Glutamatergic neuron (in vitro differentiated cells): ENCODE results near the gene EVC2. TPM values are rescaled to one million over a fixed set of nuclear protein-coding genes. Genes with fewer than 3 reads are reported as not detected.

Experiments used
- DNase-seq: peaks from one replicate; pipeline ENCODE4 v3.0.0; 2022
- H3K27ac Mint-ChIP-seq: one replicate; pipeline ENCODE4 v1.8.0; 2020; ENCODE audit warnings: mild to moderate bottlenecking, mixed read lengths, inconsistent platforms; ENCODE audit not compliant: unreplicated experiment
- H3K27me3 Mint-ChIP-seq: one replicate; pipeline ENCODE4 v1.8.0; 2020; ENCODE audit warnings: mild to moderate bottlenecking, moderate library complexity, mixed read lengths, inconsistent platforms; ENCODE audit not compliant: unreplicated experiment
- H3K36me3 Mint-ChIP-seq: one replicate; pipeline ENCODE4 v1.8.0; 2020; ENCODE audit warnings: mild to moderate bottlenecking, mixed read lengths, inconsistent platforms; ENCODE audit not compliant: unreplicated experiment
- H3K4me1 Mint-ChIP-seq: one replicate; pipeline ENCODE4 v1.8.0; 2020; ENCODE audit warnings: mild to moderate bottlenecking, low read depth, mixed read lengths, inconsistent platforms; ENCODE audit not compliant: unreplicated experiment
- H3K4me3 Mint-ChIP-seq: one replicate; pipeline ENCODE4 v1.8.0; 2020; ENCODE audit warnings: mild to moderate bottlenecking, mixed read lengths, inconsistent platforms; ENCODE audit not compliant: unreplicated experiment
- H3K9me3 Mint-ChIP-seq: one replicate; pipeline ENCODE4 v1.8.0; 2020; ENCODE audit warnings: mild to moderate bottlenecking, moderate library complexity, mixed read lengths, inconsistent platforms; ENCODE audit not compliant: unreplicated experiment
- CTCF ChIP-seq: fragments of 200-600 bp; sonication (generic); IDR thresholded peaks from one replicate; pipeline ENCODE4 v1.5.0; 2021; ENCODE audit not compliant: partially characterized antibody, unreplicated experiment
- total RNA-seq: library from RNA; stranded (reverse); fragmentation: NEBNext Ultra II Directional; extraction: Animal tissue kit (Norgen Biotek cat#: 25700); gene quantifications from one replicate; pipeline ENCODE4 v1.2.1, GENCODE V29; 2021; ENCODE audit not compliant: unreplicated experiment

The EVC2 gene
- total RNA-seq, 1 donor from 2014 or later: 2.3 TPM

GRCh38 chr4:5618051-5618960, 90.1 kb downstream of the EVC2 start:
- TF ChIP-seq CTCF: no peak
- H3K36me3 Mint-ChIP-seq: no peaks in the 10 kb centered on the region
- no peak overlapping the region for H3K4me3 Mint-ChIP-seq
- H3K9me3 Mint-ChIP-seq: no peaks in the 10 kb centered on the region
- DNase-seq: no peak
- H3K4me1 Mint-ChIP-seq: no peaks in the 10 kb centered on the region
- H3K27me3 Mint-ChIP-seq: peaks cover 3% of the 10 kb centered on the region
- no peak overlapping the region for H3K27ac Mint-ChIP-seq

- Mint-ChIP-seq H3K9me3 (peaks cover 1% of the 10 kb centered on the region), H3K27ac (no peak overlapping the region), H3K4me1 (no peaks in the 10 kb centered on the region), H3K4me3 (no peak overlapping the region), H3K27me3 (peaks cover 4% of the 10 kb centered on the region), H3K36me3 (peaks cover 5% of the 10 kb centered on the region)
- no peak for TF ChIP-seq CTCF
- DNase-seq: no peak
Measured at GRCh38 chr4:5616331-5616950, 91.9 kb downstream of the EVC2 start.

- Mint-ChIP-seq H3K27ac (no peak overlapping the region), H3K4me1 (no peaks in the 10 kb centered on the region), H3K9me3 (peaks cover 1% of the 10 kb centered on the region), H3K27me3 (peaks cover 4% of the 10 kb centered on the region), H3K4me3 (no peak overlapping the region), H3K36me3 (peaks cover 5% of the 10 kb centered on the region)
- no peak for DNase-seq
- TF ChIP-seq CTCF: no peak
Measured at GRCh38 chr4:5615496-5616075, 92.8 kb downstream of the EVC2 start.

GRCh38 chr4:5611750-5612149, 96.6 kb downstream of the EVC2 start:
- DNase-seq: no peak
- Mint-ChIP-seq H3K9me3 (peaks cover 1% of the 10 kb centered on the region), H3K4me3 (no peak overlapping the region), H3K27me3 (peaks cover 4% of the 10 kb centered on the region), H3K4me1 (no peaks in the 10 kb centered on the region), H3K36me3 (peaks cover 5% of the 10 kb centered on the region), H3K27ac (no peak overlapping the region)
- TF ChIP-seq CTCF: no peak
